ENCODE results near the gene RHEB. TPM values are rescaled to one million over a fixed set of nuclear protein-coding genes. Genes with fewer than 3 reads are reported as not detected.
"Not testable (repeated sequence)": the region's sequence is repeated elsewhere in the genome, so short reads cannot be mapped to it uniquely, and the experiment has no call there.

Gene RHEB
- polyA plus RNA-seq, 1 donor from 2014 or later, result 289 TPM

DNA sequence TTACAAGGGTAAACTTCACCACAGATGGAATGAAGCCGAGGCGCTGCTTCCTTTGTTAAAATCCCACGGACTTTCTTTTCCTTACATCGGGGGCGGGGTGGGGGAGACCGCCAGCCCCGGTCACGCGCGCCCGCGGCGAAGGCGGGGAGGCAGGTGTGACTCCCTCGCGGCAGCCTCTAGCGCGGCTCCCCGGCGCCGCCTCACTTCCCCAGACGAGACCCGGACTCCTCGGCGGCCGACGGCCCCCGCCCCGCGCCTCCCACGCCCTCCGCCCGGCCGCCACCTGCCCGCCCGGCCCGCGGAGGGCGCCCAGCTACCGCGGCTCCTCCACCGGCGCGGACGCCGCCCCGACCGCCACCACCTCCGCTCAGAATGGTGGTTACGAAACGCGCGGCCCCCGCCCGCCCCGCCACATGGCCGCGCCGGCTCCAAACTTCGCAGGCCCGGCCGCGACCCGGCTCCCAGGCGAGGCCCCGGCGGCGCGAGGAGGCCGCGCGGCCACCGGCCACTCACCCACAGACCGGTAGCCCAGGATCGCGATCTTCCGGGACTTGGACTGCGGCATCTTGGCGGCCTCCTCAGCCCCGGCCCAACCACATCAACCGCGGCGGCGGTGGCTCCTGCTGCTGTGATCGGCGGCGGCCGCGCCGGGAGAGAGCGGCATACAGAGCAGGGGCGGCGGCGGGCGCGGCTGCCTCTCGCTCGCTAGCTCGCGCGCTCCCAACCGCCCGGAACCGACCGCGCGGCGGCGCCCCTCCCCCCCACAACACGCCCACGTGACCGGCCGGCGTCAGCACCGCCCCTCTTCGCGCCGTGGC lies 539 bp downstream of the RHEB start:
- TF ChIP-seq, protein P1, sequence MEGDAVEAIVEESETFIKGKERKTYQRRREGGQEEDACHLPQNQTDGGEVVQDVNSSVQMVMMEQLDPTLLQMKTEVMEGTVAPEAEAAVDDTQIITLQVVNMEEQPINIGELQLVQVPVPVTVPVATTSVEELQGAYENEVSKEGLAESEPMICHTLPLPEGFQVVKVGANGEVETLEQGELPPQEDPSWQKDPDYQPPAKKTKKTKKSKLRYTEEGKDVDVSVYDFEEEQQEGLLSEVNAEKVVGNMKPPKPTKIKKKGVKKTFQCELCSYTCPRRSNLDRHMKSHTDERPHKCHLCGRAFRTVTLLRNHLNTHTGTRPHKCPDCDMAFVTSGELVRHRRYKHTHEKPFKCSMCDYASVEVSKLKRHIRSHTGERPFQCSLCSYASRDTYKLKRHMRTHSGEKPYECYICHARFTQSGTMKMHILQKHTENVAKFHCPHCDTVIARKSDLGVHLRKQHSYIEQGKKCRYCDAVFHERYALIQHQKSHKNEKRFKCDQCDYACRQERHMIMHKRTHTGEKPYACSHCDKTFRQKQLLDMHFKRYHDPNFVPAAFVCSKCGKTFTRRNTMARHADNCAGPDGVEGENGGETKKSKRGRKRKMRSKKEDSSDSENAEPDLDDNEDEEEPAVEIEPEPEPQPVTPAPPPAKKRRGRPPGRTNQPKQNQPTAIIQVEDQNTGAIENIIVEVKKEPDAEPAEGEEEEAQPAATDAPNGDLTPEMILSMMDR (IDR thresholded peaks at IDR 0.05; ENCODE audit: poor library complexity, severe bottlenecking), result peak; percentile 25
- TF ChIP-seq MXI1 (conservative IDR thresholded peaks at IDR 0.05; ENCODE audit: poor library complexity, severe bottlenecking) (peak; percentile 91), SMC3 (conservative IDR thresholded peaks at IDR 0.05; ENCODE audit: poor library complexity) (peak; percentile 54), RAD21 (conservative IDR thresholded peaks at IDR 0.05) (peak; percentile 54), POLR2AphosphoS5 (IDR thresholded peaks at IDR 0.05) (peak; percentile 45)
- TF ChIP-seq, protein P2, sequence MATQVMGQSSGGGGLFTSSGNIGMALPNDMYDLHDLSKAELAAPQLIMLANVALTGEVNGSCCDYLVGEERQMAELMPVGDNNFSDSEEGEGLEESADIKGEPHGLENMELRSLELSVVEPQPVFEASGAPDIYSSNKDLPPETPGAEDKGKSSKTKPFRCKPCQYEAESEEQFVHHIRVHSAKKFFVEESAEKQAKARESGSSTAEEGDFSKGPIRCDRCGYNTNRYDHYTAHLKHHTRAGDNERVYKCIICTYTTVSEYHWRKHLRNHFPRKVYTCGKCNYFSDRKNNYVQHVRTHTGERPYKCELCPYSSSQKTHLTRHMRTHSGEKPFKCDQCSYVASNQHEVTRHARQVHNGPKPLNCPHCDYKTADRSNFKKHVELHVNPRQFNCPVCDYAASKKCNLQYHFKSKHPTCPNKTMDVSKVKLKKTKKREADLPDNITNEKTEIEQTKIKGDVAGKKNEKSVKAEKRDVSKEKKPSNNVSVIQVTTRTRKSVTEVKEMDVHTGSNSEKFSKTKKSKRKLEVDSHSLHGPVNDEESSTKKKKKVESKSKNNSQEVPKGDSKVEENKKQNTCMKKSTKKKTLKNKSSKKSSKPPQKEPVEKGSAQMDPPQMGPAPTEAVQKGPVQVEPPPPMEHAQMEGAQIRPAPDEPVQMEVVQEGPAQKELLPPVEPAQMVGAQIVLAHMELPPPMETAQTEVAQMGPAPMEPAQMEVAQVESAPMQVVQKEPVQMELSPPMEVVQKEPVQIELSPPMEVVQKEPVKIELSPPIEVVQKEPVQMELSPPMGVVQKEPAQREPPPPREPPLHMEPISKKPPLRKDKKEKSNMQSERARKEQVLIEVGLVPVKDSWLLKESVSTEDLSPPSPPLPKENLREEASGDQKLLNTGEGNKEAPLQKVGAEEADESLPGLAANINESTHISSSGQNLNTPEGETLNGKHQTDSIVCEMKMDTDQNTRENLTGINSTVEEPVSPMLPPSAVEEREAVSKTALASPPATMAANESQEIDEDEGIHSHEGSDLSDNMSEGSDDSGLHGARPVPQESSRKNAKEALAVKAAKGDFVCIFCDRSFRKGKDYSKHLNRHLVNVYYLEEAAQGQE (IDR thresholded peaks at IDR 0.05; ENCODE audit: borderline replicate concordance), result peak; percentile 51
- not testable (repeated sequence) for H3K9me3 ChIP-seq (ENCODE audit: low read length); H3K27me3 ChIP-seq (ENCODE audit: insufficient read depth, low read depth, low read length); H3K36me3 ChIP-seq (ENCODE audit: insufficient read depth, low read length); H2AFZ ChIP-seq (ENCODE audit: low read depth, low read length); H3K9me2 ChIP-seq (ENCODE audit: insufficient read depth, low read length); H3F3A ChIP-seq (ENCODE audit: insufficient read depth, low read length, poor library complexity, severe bottlenecking); H4K20me1 ChIP-seq (ENCODE audit: insufficient read depth)
- peaks cover 47% of the 10 kb centered on the region for H3K79me2 ChIP-seq (replicated peaks; ENCODE audit: insufficient read depth, low read length)
- H3K4me2 ChIP-seq (ENCODE audit: low read length), result peak overlapping the region; percentile 77
- H3K9ac ChIP-seq (ENCODE audit: low read length), result peak overlapping the region; percentile 85
- peak overlapping the region; percentile 82 for H3K4me3 ChIP-seq (ENCODE audit: low read length)
- H3K27ac ChIP-seq (ENCODE audit: low read length), result peak overlapping the region; percentile 87

DNA sequence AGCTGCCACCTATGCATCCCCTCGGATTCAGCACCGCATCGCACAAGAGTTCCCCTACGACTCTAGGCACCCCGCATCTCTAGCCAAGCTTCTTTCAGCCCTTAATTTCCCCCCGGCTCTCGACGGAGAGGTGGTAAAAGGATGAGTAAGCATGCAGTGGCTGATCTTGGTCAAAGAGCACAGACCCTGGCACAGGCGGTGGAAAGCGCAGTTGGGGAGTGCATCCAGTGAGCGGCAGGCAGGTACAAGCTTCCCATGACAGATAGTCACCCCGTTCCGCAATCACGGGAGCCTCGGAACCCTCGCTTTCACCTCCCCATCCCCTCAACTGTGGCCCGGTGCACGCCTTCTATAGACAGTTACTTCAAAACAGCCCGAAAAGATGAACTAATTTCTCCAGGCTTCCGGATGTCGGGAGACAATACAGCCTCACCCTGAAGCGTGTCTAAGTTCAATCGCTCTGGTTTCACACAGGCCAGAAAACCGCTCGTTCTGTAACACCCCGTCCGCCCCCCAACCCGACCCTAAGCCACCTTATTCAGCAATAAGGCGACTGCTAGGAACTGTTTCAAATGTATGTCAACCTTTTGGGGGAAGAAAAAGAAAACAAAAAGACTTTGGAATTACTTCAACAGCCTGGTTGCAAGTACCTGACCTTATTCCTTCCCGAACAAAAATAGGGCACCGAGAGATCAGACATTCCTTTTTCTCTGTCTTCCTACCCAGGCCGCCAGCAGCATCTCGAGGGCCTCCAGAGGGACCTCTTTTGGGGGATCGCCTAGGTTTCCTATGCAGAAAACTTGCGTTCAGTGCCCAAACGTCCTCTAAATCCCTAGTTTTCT lies 1.4 kb downstream of the RHEB start:
- Histone ChIP-seq H3K27me3 (ENCODE audit: insufficient read depth, low read depth, low read length) (no peaks in the 10 kb centered on the region), H4K20me1 (ENCODE audit: insufficient read depth) (no peaks in the 10 kb centered on the region), H3K4me3 (ENCODE audit: low read length) (peak overlapping the region; percentile 82), H3F3A (ENCODE audit: insufficient read depth, low read length, poor library complexity, severe bottlenecking) (peaks cover 6% of the 10 kb centered on the region), H2AFZ (ENCODE audit: low read depth, low read length) (peak overlapping the region; percentile 27), H3K9me2 (ENCODE audit: insufficient read depth, low read length) (no peaks in the 10 kb centered on the region), H3K79me2 (replicated peaks; ENCODE audit: insufficient read depth, low read length) (peaks cover 55% of the 10 kb centered on the region), H3K9me3 (ENCODE audit: low read length) (no peaks in the 10 kb centered on the region), H3K27ac (ENCODE audit: low read length) (peak overlapping the region; percentile 87), H3K36me3 (ENCODE audit: insufficient read depth, low read length) (no peaks in the 10 kb centered on the region), H3K9ac (ENCODE audit: low read length) (peak overlapping the region; percentile 85), H3K4me2 (ENCODE audit: low read length) (peak overlapping the region; percentile 77)
- TF ChIP-seq, protein P1 (IDR thresholded peaks at IDR 0.05; ENCODE audit: poor library complexity, severe bottlenecking), result peak; percentile 47
- TF ChIP-seq, protein P2 (IDR thresholded peaks at IDR 0.05; ENCODE audit: borderline replicate concordance), result no peak
- peak; percentile 18 for TF ChIP-seq MXI1 (conservative IDR thresholded peaks at IDR 0.05; ENCODE audit: poor library complexity, severe bottlenecking)
- TF ChIP-seq RAD21 (conservative IDR thresholded peaks at IDR 0.05), result peak; percentile 58
- TF ChIP-seq SMC3 (conservative IDR thresholded peaks at IDR 0.05; ENCODE audit: poor library complexity), result peak; percentile 53
- no peak for TF ChIP-seq TAF1 (IDR thresholded peaks at IDR 0.05; ENCODE audit: low read depth)
- TF ChIP-seq EZH2 (IDR thresholded peaks at IDR 0.05; ENCODE audit: borderline replicate concordance, insufficient read depth, low read length, poor library complexity, severe bottlenecking), result no peak

Measured in neural cell (in vitro differentiated cells).